GM19239 (cell line): ENCODE measurements around the gene POGK.
"Not testable (repeated sequence)": the region's sequence is repeated elsewhere in the genome, so short reads cannot be mapped to it uniquely, and the experiment has no call there.

ENCODE experiments used
- DNase-seq: peaks from one replicate; pipeline ENCODE4 v3.0.0; 2011; ENCODE audit warnings: low spot score; ENCODE audit not compliant: insufficient read length
- FAIRE-seq: peaks from 2 replicates; lab custom pipeline; 2011; peaks lifted over from hg19 to GRCh38; lab: Jason Lieb, UNC

POGK gene, protein sequence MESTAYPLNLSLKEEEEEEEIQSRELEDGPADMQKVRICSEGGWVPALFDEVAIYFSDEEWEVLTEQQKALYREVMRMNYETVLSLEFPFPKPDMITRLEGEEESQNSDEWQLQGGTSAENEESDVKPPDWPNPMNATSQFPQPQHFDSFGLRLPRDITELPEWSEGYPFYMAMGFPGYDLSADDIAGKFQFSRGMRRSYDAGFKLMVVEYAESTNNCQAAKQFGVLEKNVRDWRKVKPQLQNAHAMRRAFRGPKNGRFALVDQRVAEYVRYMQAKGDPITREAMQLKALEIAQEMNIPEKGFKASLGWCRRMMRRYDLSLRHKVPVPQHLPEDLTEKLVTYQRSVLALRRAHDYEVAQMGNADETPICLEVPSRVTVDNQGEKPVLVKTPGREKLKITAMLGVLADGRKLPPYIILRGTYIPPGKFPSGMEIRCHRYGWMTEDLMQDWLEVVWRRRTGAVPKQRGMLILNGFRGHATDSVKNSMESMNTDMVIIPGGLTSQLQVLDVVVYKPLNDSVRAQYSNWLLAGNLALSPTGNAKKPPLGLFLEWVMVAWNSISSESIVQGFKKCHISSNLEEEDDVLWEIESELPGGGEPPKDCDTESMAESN

DNA sequence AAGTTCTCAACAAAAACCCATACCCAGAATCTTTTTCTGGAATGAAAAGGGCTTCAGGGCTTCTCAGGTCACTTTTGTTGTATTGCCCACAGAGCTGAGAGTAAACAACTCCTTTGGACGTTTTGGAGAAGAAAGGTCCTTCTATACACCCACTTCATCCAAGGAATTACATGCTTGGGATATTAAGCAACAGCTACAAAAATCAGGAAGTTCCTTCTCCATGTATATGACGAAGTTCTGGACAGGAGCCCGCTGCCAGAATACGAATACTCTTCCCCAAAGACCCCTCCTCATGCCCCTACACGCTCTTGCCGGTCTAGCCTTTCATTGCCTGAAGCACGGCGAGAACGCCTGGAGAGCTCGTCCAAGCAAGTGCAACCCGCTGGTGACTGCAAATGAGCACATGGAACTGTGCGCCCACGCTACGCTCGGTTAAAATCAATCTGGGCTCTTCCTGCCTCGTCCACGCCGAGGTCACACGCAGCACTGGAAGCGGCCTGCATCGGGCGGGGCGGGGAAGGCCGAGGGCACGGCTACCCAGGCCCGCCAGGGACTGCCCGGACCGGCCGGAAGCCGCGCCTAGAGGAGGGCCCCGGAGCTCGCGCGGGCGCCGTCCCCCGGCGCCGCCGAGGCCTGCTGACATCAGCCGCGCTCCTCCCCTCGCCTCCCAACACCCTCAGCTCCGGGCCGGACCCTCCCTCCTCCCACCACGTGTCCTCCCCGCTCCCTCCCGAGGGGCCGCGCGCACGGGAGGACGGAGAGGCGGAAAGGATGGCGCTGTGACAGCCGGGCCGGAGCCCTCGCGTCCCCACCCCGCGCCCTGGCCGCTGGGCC is at the start of gene POGK:
Gene POGK (plus strand): TSS at position 710 of the 834 bp plus-strand sequence. CDS start 1,482 bp downstream, outside the sequence.
- no peak for FAIRE-seq
- peak; percentile 95 for DNase-seq

DNA sequence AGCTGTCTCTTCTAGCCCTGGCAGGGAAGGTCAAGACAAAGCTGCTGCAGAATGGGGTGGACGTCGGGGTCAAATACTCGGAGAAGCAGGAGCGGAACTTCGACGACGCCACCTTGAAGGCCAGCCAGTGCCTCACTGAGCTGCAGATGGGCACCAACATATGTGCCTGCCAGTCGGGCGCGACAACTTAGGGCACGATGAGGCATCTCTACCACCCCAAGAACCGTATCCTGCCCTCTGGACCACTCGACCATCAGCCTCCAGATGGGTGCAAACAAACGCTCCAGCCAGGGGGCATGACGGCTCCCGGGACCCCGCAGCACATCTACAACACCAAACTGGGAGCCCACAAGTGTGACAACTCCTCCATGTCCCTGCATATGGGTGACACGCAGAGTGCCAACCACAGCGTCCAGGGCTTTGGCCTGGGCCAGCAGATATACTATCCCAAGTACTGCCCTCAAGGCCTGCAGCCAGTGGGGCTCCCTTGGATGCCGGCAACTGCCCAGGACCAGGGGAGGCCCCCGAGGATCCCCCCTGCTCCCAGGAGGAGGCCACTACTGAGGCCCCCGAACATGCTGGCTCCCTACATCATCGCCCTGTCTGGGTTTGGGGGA is 42.5 kb upstream of the POGK start:
- DNase-seq, result no peak
- FAIRE-seq, result no peak

DNA sequence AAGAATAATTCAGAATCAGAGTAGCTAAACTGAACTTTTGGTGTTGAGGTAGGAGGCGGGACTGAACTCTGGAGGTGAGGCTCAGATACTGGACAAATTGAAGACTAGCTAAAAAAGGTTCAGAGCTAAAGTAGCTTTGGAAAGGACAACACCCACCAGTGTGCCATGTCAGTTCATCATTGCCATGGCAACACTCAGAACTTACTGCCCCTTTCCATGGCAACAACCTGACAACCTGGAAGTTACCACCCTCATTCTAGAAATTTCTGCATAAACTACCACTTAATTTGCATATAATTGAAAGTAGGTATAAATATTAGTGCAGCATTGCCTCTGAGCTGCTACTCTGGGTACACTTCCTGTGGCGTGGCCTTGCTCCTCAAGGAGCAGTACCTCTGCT is 30.3 kb upstream of the POGK start:
- no peak for FAIRE-seq
- DNase-seq, result no peak

DNA sequence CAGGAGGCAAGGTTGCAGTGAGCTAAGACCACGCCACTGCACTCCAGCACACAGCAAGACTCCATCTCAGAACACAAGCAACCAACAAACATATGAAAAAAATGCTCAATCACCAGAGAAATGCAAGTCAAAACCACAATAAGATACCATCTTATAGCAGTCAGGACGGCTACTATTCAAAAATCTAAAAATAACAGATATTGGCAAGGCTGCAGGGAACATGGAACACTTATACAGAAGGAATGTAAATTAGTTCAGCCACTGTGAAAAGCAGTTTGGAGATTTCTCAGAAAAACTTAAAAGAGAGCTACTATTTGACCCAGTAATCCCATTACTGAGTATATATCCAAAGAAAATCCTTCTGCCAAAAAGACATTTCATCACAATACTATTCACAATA is 27.6 kb upstream of the POGK start:
- DNase-seq (no peak), FAIRE-seq (no peak)

DNA sequence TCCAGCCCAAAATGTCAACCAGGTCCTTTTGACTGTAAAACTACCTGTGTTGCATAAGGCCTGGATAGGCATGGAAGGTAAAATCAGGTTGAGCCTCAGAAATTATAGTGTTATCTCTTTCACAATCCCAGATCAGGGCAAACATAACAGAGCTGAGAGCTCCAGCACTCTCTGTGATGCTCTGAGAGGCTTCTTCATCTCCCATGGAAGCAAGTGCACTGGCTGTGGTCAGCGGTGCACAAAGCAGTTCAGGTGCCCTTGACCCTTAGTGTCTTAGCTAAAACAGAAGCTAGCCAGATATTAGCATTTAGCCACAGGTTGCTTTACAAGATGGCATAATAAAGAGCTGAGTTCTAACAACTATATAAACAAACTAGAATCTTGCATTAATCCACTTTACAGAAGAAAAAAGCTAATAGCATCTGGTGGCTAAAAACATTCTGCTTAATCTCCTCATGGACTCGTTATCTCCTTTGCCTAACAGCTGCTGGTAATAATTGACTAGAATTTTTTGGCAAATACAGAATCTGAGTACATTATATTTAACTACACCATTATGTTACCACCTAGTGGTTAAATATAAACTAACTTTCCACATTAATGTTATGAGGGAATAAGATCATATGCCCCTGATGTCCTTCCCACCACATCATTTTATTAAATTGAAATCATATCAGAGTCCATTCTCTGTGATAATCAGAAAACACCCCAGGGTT is 25.6 kb upstream of the POGK start:
- DNase-seq (no peak), FAIRE-seq (no peak)

DNA sequence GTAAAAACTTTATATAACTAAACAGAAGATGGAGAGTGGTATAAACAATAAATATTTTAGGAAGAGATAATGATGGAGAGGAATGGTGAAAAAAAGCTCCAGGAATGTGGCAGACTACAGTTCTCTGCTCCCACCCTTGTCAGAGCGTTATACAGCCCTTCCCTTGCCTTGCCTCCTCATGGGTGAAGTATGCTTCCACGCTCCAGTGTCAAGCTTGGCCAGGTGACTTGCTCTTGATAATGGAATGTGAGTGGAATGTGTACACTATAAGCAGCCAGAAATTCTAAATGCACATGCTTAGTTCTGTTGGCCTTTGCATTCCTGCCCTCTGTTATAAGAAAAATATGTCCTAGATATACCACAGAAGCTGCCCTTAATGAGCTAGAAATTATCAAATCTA is 24.7 kb upstream of the POGK start:
- no peak for DNase-seq
- FAIRE-seq, result no peak

DNA sequence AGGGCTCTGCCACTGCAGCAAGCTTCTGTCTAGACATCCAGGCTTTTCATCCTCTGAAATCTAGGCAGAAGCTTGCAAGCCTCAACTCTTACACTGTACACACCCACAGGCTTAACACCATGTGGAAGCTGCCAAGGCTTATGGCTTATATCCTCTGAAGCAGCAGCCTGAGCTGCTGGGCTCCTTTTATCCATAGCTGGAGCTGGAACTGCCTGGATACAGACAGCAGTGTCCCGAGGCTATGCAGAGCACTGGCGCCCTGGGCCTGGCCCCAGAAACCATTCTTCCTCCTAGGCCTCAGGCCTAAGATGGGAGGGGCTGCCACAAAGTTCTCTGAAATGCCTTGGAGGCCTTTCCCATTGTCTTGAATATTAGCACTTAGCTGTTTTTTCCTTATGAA is 19.3 kb upstream of the POGK start:
- FAIRE-seq (no peak), DNase-seq (no peak)

DNA sequence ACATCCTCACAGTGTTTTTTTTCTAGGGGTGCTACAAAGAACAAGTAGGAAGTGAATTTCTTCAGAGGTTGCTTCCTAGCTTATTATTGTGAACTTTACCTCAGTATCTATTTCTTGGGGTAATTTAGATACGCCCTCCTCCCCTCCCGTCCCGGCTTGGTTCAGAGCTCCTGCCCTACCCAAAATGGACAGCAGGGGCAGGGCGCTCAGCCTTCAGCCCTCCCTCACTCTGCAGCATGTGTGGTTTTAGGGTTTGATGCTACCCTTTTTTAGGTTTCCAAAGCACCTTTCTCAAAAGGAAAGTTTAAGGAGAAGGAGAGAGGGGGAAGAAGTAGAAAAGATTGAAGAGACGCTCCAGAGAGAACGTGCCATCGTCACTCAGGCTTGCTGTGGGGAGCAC is 16.9 kb upstream of the POGK start:
- FAIRE-seq, result peak; percentile 44

DNA sequence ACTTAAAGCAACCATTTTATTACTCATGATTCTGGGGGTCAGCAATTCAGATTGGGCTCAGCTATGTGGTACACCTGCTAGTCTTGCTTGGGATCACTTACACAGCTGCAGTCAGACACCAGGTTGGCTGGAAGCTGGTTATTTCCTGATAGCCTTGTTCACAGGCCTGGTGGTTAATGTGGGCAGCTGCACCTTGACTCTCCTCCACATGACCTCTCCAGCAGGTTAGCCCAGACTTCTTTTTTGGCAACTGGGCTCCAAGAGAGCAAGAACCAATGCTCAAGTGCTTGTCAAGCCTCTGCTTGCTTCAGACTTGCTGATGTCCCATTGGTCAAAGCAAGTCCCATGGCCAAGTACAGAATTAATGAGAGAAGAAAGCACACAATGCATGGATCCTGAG is 11.8 kb upstream of the POGK start:
- FAIRE-seq, result no peak
- no peak for DNase-seq

More for the DNA sequence above, 16.9 kb upstream of the POGK start:
- DNase-seq, result no peak

DNA sequence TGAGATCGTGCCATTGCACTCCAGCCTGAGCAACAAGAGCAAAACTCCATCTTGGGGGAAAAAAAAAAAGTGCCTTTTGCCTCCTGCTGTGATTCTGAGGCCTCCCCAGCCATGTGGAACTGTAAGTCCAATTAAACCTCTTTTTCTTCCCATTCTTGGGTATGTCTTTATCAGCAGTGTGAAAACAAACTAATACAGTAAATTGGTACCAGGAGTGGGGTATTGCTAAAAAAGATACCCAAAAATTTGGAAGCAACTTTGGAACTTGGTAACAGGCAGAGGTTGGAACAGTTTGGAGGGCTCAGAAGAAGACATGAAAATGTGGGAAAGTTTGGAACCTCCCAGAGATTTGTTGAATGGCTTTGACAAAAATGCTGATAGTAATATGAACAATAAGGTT is 9.5 kb upstream of the POGK start:
- not testable (repeated sequence) for DNase-seq, FAIRE-seq

DNA sequence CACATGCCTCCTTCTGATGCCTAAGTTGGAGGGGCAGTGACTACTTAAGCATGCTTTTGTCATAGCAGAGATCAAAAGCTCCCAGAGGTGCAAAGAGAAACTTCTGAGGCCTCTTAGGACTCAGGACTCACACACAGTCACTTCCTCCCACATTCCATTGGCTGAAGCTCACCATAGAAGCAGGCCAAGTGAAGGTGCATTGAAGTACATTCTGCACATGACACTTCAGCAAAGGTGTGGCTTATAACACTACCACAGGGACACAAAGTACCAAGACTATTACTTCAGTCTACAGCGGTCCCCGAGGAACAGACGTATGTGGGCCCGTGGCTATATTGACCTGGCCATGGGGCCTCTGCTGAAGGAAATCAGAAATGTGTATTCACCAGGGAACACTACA is 2.5 kb upstream of the POGK start:
- DNase-seq, result no peak
- FAIRE-seq, result no peak

DNA sequence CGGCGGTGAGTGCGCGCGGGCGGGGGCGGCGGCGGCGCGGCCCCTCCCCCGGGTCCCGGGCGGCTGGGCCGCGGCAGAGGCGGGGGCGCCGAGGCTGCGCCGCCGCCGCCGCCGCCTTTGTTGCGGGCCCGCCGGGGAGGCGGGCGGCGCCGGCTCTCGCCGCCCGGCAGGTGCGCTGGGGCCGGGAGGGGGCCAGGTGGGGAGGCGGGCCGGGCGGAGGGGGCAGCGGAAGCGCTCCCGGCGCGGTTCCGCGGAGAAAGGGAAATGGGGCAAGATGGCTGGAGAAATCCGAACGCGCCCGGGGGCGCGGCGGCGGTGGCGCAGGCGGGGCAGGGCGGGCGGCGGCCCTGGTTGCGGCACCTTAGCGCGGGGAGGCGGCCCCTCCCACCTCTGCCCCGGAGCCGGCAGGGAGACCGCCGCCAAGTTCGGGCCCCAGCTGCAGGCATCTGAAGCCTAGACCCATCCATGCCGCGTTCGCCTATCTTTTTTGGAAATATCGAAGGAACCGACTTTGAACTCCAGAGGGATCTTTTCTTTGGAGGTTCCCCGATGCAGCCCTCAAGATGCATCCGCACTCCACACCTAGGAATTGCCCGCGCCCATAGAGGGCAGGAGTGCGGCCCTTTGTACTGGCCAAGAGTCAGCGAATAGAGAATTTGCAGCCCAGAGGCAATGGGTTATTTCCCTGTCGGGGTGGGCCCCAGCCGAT is 479 bp downstream of the POGK start:
- DNase-seq, result peak; percentile 45
- FAIRE-seq, result no peak

DNA sequence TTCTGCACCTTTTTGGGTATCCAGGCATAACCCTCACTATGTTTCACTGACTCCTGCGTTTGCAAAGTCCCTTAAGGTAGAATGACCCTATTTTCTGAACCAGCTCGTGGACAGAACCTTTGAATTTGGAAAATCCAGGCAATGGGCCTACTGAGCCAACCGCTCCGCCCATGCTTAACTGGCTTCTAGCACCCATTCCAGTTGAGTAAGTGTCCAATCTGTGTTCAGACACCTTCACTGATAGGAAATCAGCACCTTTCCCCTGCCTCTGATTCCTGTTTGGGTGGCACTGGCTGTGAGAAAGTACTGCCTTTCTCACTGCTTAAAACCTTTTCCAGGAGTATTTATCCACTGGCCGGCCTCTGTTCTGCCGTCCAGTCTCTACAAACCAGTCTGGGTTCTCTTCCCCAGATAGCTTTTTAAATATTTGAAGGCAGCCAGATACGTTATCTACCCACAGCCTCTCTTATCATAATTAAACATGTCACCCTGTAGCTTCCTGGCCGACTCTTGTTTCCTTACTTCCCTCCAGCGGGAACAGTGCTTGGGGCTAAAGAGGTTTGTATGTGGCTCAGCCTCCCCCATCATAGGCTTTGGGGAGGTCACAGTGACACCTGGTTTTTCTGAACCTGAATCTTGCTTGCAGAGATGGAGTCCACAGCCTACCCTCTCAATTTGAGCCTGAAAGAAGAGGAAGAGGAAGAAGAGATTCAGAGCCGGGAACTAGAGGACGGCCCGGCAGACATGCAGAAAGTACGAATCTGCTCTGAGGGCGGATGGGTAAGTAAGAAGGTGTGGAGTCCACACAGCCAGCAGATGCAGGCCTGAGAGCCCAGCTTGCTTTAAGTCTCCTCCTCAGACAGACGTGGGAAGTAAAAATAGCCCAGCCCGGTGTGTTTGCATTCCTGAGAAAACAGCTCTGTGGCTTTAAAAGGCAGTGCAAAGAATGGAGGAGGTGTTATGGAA is 1.3 kb downstream of the POGK start:
- DNase-seq (no peak), FAIRE-seq (no peak)

DNA sequence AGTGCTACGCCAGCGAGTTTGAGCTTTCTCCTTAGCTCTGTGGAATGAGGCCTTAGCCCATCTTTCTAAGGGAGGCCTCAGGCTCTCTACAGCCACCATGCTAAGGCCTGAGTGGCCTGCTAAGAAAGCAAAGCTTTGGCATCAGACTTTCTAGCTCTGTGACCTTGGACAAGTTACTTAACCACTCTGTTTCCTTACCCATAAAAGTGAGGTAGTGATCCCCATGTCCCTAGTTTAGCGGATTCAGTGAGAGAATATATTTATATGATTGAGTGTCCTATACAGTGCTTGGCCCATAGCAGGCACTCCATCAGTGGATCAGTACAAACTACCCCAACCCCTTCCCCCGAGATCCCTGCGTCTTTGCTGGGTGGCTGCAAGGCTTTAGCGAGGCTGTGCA is 4.0 kb downstream of the POGK start:
- DNase-seq (no peak), FAIRE-seq (no peak)

DNA sequence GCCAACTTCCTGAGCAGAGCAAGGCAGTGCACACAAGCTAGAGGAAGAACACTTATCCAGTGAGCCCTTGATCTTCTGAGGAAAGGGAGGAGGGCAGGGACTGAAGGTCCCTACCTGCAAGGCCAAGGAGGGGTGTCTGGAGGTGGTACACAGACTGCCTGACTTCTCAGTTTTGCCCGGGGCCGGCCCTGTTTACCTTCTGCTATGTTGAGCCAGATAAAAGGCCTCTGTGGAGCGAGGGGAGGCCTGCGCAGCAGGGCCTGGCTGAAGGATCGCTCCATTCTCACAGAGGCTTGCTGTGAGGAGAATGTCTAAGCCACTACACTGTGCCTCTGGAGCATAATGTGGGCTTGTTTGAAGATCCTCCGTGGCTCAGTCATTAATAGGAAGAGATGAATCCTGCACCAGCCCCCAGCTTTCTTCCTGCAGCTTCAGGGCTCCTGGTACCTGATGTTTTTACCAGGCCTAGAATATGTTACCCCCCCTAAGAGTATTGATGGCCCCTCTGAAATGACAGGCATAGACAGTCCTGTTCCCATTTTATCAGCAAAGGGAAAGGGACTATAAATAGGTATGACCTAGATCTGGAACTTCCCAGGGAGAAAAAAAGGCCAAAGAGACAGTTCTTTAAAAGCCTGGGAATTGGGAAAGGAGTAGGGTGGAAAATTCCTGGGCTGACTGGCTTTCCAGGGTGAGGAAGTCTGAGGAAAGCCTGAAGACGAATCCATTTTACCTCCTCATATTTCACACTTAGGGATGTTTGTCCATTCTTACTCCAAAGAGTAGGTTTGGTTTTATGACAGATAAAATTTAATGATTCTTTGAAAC is 4.7 kb downstream of the POGK start:
- DNase-seq (no peak), FAIRE-seq (no peak)

DNA sequence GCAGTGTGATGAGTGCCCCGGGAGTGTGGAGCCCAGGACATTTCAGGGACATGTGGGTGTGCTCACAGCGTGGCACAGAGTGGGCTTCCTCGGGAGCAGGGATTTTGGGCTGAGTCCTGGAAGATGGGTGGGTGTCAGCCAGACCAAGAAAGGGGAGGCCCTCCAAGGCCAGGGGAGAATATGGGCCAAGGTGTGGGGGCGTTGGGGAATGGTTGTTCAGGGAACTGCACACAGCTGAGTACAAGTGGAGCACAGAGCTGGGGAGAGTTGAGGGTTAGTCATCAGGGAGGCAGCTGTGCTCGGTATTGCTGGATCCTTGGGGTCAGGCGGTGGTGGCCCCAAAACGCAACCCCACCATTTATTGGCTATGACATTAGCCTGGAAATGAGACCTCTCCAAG is 5.5 kb downstream of the POGK start:
- FAIRE-seq (no peak), DNase-seq (no peak)

DNA sequence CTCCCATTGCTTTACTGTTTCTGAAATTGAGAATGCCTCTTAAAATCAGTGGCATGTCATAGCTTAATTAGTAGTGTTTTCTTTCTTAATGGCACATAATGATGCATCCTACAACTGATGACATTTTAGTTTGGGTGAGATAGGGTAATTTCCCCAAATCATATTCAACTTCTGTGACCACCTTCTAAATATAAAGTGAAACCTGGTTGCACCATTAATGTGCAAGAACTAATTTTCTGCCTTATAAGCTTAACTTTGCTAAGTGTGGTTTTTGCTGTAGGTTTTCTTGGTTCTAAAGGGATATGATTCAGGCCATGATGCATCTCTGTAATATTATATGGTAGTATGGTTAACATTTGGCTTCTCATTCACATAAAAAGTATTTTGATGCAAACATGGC is 8.9 kb downstream of the POGK start:
- no peak for DNase-seq
- no peak for FAIRE-seq
